AG20443 (cell line): ENCODE data around the gene PHRF1.

Source experiments
- DNase-seq: peaks from one replicate; pipeline ENCODE4 v3.0.0; 2012; ENCODE audit warnings: low spot score, mixed read lengths

The PHRF1 gene

DNA sequence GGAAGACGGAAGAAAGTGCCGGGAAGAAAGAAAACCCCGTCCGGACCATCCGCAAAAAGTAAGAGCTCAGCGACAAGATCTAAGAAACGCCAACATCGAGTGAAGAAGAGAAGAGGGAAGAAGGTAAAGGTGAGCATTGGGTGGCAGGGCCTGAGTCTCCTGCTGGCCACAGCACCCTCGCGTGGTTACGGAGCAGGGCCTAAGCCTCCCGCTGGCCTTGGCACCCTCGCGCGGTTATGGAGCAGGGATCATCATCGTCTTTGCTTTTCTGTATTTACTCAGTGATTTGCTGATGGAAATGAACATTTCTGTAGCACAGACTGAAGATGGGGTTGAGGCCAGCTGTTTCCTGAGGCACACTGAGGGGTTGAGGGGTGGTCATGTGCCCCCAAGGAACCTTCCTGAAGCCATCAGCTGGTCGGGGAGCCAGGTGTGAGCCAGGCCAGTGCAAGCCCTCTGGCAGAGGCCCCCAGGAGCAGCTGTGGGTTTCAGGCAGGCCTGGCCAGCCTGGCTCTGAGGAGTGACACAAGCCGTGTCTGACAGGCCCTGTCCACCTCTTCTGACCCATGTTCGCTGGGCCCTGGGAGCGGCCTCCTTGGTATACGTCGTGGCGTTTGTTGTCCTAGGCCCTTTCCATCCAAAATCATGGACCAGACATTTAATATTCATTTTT is 25.4 kb downstream of the PHRF1 start:
- no peak for DNase-seq

DNA sequence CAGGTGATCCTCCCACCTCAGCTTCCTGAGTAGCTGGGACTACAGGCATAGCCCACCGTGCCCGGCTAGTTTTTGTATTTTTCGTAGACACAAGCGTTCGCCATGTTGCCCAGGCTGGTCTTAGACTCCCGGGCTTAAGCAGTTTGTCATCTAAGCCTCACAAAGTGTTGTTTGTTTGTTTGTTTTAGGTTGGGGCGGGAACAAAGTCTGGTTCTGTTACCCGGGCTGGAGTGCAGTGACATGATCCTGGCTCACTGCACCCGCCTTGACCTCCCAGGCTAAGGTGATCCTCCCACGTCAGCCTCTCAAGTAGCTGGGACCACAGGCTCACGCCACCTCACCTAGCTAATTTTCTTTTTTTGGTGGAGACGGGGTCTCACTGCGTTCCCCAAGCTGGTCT is 26.9 kb downstream of the PHRF1 start:
- no peak for DNase-seq

DNA sequence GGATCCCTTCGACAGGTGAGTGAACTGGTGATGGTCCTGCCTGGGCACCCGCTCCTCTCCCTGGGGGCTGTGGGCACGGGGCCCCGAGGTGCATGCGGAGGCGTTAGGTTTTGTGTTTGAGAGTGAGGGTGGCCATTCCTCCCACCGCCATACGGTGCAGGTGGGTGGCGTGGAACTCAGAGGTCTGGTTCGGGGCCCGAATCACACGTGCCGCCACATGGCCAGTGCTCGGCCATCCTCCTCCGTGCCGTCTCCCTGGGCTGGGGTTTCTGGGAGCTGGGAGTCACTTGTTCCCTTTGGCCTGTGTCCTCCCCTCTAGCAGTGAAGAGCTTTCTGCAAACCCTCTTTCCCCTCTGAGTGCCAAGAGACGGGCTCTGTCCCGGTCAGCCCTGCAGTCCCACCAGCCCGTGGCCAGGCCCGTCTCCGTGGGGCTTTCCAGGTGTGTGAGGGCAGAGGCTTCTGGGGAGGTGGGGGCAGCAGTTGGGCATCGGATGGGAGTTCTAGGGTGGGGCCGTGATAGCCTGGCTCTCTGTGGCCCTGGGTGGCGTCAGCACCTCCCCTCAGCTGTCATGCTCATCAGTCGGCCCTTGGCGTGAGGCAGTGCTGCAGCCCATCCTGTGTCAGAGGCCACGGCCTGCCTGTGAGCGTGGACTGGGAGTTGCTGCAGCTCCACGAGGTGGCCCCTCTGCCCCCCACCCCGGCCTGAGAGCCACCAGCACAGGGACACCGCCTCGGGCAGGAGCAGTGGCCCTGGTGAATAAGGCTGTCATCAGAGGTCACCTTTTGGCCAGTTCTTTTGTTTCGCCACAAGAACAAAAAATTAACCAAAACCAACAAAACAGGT is 29.2 kb downstream of the PHRF1 start:
- no peak for DNase-seq

DNA sequence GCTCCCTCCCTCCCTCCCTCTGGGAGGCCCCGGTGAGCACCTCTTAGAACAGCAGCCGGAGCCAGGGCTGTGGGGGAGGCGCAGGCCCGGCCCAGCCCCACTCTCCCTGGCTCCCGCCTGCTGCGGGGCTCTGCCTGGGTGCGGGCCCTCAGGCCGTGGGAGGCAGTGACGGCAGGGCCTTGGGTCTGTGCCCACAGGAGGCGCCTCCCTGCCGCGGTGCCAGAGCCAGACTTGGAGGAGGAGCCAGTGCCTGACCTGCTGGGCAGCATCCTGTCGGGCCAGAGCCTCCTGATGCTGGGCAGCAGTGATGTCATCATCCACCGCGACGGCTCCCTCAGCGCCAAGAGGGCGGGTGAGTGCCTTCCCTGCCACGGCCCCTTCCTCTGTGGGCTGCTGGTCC is 30.0 kb downstream of the PHRF1 start:
- peak; percentile 43 for DNase-seq

DNA sequence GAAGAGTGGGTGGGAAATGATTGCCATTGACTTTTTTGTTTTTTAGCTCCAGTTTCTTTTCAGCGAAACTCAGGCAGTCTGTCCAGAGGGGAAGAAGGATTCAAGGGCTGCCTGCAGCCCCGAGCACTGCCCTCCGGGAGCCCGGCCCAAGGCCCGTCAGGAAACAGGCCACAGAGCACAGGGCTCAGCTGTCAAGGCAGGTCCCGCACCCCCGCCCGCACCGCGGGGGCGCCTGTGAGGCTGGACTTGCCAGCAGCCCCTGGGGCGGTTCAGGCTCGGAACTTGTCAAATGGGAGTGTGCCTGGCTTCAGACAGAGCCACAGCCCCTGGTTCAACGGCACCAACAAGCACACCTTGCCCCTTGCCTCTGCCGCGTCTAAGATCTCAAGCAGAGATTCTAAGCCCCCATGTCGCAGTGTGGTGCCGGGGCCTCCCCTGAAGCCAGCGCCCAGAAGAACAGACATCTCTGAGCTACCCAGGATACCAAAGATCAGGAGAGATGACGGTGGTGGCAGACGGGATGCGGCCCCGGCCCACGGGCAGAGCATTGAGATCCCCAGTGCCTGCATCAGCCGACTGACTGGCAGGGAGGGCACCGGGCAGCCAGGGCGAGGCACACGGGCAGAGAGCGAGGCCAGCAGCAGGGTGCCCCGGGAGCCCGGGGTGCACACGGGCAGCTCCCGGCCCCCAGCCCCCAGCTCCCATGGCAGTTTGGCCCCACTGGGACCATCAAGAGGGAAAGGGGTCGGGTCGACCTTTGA is 30.9 kb downstream of the PHRF1 start:
- DNase-seq: no peak

DNA sequence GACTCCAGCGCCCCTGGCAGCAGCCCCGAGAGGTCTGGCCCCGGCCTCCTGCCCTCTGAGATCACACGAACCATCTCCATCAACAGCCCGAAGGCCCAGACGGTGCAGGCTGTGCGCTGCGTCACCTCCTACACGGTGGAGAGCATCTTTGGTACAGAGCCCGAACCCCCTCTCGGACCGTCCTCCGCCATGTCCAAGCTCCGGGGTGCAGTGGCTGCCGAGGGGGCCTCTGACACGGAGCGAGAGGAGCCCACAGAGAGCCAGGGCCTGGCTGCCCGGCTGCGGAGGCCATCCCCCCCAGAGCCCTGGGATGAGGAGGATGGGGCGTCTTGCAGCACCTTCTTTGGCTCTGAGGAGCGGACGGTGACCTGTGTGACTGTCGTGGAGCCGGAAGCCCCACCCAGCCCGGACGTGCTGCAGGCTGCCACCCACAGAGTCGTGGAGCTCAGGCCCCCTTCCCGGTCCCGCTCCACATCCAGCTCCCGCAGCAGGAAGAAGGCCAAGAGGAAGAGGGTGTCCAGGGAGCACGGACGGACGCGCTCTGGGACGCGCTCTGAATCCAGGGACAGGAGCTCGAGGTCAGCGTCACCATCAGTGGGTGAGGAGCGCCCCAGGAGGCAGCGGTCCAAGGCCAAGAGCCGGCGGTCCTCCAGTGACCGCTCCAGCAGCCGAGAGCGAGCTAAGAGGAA is 31.8 kb downstream of the PHRF1 start:
- no peak for DNase-seq

DNA sequence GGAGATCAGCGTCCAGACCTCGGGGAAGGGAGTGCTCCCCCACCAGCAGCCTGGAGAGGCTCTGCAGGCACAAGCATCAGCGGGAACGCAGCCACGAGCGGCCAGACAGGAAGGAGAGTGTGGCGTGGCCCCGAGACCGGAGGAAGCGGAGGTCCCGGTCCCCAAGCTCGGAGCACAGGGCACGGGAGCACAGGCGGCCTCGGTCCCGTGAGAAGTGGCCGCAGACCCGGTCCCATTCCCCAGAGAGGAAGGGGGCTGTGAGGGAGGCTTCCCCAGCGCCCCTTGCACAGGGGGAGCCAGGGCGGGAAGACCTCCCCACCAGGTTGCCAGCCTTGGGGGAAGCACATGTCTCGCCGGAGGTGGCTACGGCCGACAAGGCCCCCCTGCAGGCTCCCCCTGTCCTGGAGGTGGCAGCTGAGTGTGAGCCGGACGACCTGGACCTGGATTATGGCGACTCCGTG is 32.6 kb downstream of the PHRF1 start:
- DNase-seq: no peak

DNA sequence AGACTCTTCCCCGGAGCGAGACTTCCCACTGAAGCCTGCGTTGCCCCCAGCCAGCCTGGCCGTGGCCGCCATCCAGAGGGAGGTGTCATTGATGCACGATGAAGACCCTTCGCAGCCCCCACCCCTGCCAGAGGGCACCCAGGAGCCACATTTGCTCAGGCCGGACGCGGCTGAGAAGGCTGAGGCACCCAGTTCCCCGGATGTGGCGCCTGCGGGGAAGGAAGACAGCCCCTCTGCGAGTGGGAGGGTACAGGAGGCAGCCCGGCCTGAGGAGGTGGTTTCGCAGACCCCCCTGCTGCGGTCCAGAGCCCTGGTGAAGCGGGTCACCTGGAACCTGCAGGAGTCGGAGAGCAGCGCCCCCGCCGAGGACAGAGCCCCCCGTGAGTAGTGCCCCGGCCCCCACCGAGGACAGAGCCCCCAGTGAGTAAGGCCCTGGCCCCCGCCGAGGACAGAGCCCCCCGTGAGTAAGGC is 33.1 kb downstream of the PHRF1 start:
- DNase-seq: no peak

DNA sequence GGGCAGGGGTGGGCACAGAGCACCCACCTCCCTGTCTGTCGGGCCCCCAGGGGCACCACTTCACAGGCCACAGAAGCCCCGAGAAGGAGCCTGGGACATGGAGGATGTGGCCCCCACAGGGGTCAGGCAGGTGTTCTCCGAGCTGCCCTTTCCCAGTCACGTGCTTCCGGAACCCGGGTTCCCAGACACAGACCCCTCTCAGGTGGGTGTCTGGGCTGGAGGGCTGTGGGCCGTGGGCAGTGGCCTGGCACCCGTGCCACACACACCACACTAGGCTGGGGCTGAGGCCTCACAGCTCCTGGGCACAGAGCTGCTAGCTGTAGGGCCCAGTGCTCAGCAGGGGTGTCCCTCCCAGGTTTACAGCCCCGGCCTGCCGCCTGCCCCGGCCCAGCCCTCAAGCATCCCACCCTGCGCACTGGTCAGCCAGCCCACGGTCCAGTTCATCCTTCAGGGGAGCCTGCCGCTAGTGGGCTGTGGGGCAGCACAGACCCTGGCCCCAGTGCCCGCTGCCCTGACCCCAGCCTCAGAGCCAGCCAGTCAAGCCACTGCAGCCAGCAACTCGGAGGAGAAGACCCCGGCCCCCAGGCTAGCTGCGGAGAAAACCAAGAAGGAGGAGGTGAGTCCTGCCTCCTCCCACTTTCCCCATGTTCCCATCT is 34.0 kb downstream of the PHRF1 start:
- DNase-seq: no peak

DNA sequence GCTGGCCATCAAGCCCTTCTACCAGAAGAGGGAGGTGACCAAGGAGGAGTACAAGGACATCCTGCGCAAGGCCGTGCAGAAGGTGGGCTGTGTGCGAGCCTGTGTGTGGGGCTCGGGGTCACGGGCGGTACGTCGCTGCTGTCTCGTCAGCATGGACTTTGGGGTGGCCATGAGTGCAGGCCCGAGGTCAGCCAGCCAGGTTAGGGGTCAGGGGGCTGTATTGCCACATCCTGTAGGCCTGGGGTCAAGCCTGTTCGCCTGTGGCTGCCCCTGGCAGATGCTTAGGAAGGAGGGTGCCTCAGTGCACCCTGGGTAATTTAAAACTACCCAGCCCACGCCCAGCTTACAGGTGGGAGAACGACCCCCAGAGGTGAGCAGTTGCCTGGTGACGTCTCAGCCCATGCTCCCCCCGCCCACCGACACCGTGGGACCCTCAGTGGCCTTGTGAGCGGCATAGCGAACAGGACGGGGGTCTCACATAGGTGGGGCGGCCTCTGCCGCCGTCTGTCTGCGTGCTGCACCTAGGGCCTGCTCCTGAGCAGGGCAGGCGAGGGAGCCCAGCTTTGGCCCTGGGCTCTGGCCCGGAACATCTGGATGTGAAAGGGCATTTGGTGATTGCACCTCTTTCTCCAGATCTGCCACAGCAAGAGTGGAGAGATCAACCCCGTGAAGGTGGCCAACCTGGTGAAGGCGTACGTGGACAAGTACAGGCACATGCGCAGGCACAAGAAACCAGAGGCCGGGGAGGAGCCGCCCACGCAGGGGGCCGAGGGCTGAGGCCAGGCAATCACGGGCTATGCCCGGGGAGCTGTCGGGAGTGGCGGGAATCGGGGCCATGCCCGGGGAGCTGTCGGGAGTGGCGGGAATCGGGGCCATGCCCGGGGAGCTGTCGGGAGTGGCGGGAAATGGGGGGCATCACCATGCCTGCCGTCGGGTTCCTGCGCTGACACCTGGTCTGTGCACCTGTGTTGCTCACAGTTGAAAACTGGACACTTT is 35.0 kb downstream of the PHRF1 start:
- no peak for DNase-seq

DNA sequence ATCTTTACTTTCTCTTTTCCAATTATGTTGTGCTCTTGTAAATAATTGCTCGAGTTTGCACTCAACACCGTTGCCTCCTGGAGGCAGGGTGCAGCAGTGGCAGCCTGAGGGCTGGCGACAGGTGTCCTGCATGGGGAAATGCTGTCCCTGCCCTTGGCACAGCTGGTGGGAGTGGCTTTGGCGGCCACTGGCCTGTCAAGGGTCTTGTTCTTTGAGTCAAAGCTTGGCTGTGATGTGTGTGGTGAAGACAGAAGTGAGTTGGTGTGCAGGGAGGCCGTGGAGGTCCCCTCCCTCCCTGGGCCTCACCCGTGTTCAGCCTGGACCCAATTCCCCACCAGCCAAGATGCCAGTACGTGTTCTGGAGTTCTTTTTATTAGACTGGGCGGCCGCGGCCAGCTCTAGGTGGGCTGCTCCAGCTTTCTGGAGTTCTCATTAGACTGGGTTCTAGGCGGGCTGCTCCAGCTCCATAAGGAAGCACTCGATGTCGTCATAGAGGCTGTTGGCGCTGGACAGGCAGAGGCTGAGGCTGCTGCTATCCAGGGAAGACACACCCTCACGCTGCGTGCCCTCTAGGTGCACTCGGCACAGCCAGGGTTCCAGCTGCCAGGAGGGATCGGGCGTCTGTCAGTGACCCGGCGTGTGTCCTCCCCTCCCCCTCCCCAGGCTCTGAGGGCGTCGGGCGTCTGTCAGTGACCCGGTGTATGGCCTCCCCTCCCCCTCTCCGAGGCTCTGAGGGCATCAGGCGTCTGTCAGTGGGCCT is 36.1 kb downstream of the PHRF1 start:
- peak; percentile 42 for DNase-seq

DNA sequence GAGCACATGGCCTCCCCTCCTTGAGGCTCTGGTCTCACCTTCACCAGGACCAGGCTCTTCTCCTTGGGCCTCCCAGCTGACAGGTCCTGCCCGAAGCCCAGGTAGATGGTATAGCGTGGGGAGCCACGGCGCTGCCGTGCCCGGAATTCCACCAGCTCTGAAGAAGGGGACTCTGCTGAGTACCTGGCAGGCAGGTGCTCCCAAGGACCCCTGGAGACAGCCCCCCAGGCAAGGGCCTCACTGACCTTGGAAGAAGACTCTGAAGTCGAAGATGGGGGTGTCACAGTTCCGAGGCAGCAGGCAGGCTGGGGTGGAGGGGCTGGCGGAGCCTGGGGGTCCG is 36.7 kb downstream of the PHRF1 start:
- no peak for DNase-seq

DNA sequence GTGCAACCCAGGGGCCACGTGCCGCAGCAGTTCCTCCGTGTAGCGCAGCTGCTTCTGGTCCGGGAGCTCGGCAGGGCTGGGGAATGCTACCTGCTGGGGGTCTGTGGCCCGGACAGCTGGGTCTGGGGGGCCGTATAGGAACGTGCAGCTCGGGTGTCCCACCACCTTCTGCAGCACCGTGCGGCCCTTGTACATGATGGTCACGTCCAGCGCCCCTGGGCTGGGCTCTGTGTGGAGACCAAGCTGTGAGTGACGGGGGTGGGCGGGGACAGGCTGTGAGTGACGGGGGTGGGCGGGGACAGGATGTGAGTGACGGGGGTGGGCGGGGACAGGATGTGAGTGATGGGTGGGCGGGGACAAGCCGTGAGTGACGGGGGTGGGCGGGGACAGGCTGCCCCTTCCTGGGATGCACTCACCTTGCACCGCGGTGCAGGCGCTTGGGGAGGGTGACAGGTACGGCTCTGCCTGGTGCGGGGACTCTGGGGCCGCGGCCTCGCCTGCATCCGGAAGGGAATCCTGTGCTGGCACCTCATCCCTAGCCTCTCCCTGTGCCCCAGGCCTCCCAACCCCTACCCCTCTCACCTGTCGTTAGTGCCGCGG is 37.2 kb downstream of the PHRF1 start:
- DNase-seq: no peak

DNA sequence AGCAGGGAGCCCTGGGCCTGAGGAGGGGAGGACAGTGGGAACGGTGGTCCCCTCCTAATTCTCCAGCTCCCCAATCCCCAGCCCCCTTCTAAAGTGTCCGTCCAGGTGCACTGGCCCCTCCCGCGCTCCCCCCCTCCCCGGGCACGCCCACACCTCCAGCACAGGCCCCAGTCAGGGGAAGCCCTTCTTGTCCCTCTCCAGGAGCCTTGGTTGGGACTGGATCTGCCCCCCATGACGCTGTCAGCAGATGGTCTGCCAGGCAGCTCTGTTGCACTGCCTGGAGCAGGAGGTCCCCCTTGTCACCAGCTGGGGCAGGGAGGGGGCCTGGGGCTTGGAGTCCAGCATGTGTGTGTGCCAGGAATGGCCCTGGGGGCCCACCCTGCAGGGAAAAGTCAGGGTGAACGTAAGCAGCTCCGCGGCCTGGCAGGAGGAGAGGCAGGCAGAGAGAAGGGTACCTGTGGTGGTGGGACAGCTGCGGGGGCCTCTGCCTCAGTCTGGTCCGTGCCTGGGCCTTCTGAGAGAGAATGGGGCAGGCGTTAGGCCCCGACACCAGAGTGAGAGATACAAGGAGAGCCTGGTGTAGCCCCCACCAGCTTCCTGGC is 37.9 kb downstream of the PHRF1 start:
- no peak for DNase-seq

DNA sequence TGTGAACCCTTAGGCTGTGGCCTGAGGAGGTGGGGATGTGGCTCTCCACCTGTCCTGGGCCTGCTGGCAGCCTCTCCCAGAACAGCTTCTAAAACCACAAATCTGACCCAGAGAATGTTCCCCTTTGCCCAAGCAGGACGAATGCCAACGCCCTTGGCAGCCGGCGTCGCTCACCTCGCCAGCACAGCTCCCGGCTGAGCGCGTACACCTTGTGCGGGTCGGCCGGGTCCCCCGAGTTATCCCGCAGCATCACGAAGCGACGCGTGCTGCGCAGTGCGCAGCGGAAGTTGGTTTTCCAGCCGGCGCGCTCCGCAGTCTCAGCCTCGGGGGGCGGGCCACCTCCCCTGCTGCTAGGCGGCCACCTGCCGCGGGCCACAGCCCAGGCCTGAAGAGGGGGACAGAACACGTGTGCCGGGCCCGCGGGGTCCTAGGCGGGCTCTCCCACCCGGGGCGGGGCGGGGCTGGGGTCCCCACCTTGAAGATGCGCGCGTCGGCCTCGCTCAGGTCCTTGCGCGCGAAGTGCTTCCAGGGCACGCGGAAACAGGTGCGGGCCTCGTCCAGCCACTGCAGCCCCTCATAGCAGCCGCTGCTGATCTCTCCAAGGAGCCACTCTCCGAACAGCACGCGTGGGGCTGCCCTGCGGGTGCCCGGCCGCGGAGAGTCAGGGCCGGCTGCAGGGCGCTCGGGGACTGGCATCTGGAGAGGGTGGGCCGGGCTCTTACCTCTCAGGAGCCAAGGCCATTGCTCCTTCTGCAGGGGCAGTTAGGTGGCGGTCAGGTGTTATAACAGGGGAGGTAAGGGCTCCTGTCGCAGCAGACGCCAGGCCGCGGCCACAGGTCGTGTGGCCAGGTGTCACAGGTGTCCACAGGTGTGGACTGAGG is 38.6 kb downstream of the PHRF1 start:
- DNase-seq: no peak

DNA sequence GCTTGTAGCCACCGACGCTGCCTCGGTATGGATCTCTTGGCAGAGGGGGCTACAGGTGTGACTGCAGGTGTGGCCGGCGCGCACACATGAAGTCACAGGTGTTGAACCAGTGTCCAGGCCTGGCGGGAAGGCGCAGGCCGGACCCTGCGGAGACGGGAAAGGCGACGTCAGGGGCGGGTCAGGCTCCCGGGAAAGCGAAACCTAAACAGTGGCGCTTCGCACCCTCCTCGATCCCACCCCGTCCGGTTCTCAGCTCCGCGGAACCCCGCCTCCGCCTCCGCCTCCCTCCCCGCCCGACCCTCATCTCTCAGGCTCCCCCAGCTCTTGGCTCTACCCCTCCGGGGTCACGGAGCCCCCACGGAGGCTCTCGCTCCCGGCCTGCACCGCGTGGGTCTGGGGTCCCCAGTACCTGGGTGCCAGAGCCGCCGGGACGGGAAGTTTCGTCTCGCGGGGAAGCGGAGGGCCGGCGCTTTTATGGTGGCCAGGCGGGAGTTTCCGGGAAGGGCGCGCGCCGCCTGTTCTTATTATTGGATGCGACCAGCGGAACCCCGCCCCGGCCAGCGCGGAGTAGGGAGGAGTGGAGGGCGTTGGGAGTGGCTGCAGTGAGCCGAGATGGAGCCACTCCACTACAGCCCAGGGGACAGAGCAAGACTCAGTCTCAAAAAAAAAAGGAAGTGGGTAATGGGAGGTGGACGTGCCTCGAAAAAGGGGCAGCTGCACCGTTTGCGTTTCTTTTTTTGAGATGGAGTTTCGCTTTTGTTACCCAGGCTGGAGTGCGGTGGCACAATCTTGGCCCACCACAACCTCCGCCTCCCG is 39.4 kb downstream of the PHRF1 start, which contains the start of gene IRF7:
Gene IRF7, minus strand, starts transcription at position 447 of the 816 bp plus-strand sequence. CDS start 586 bp downstream, outside the sequence.
- peak; percentile 96 for DNase-seq
